HK-2 (cell line): Measurements from ENCODE around the gene SLC35D2.
"Not testable (repeated sequence)": the region's sequence is repeated elsewhere in the genome, so short reads cannot be mapped to it uniquely, and the experiment has no call there.

Experiments used
- DNase-seq: peaks from one replicate; pipeline ENCODE4 v3.0.0-alpha.2; 2018; ENCODE audit not compliant: unreplicated experiment

SLC35D2 gene

DNA sequence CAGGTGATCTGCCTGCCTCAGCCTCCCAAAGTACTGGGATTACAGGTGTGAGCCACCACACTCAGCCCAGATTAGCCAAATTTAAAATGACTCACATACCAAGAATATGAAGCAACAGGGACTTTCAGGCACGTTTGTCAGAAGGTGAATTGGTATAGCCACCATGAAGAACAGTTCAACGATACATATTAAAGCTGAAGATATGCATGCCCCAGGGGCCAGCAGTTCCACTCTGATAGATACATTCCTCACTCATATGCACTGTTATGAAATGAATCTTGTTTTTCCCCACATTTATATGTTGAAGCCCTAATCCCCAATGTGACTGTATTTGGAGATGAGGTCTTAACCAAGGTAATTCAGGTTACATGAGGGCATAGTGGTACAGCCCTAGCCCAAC is 22.5 kb downstream of the SLC35D2 start:
- DNase-seq: no peak

- DNase-seq: not testable (repeated sequence)
Observed at GRCh38 chr9:96360523-96360922, 23.0 kb downstream of the SLC35D2 start.

DNA sequence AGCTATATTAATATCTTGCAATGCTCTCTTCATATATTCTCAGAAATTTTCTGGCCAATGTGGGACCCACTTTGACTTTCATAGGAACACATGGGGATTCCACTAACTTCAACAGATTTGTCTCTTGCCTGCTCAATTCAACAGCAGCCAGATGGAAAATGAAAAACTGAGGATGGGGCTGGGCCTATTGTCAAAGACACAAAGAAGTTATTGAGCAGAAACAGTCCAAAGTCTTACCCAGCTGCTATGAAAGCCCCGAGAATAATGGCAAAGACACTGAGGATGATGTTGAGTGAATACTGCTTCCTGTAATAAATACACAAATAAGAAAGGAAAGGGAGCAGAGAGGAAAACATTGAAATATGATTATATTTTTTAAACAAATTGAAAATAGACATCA is 32.6 kb downstream of the SLC35D2 start:
- no peak for DNase-seq

GRCh38 chr9:96348261-96348660 is 35.2 kb downstream of the SLC35D2 start:
- no peak for DNase-seq

DNA sequence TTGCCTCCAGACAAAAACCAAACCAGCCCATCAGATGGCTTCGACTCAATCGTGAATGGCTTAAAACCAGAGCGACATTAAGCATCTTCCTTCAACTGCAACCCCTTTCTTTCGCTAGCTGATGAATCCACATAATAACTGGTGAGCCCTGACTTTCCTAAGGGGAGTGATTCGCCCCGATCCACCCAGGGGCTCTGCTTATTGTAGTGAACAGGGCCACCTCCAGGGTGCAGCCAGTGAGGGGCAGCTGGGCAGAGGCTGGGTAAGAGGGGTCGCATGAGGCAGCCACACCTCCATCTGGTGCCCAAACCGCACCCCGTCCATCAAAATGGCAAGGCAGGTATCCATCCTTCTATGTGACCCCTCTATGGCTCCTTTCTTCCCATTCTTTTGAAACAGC is 38.0 kb downstream of the SLC35D2 start:
- DNase-seq: no peak

DNA sequence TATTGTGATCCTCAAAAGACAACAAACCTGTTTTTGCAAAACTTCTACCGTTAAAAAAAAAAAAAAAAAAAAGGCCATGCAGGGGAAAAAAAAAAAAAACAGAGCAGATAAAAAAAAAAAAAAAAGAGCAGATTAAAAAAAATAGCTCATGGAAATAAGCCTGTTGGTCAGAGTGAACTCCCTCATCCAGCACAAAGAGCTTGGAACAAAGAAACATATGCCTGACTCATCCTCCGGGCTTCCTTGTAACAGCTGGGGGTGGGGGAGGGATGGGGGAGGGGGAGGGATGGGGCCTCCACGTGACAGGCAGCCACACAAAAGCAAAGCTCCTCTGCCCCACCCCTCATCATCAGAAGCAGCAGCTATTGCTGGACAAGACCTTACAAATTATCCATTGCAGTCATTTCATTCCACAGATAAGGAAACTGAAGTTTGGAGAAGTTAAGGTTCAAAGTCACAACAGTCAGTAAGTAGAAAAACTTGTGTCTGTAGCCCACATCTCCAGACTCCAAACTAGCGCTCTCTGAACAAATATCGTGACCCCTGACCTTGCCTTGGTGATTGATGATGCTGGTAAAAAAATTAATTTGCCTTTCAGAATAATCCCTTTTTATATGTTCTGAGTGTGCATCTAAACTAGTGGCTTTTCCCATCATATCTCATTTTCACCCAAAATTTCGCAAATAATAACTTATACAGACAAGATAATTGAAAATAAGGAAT is 38.9 kb downstream of the SLC35D2 start:
- peak; percentile 76 for DNase-seq

DNA sequence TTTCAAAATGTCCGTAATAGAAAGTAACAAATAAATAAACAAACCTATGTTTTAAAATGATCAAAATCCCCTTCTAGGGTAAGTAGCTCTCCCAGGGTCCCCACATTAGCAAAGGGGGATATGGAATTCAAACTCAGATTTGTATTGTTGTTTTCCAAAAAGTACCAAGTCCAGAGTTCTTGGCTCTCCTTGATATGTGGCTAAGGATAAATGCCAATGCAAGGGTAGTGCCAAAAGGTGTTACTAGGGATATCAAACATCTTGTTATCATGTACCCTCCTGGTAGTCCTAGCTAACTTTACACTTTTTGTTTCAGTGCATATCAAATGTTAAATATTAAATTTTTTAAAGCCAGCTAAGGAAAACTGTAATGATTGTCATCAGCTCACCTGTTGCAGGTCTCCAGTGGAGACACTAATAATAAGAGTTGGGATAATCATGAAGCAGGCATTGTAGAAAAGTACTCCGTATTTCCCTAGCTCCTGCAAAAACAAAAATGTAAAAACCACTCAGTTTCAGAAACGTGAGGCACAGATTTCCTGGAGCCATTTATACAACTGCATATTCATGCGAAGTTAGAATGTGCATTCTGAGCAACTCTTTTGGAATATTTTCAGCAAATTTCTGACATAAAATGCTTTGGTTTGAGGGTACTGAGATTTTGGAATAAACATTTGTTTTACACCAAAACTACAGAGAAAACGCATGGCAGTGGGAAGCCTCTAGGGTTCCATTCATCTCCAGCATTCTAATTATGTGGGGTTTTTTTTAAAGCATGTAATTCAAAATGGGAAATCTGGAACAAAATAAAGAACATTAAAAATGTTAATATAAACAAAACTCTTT is 39.8 kb downstream of the SLC35D2 start:
- no peak for DNase-seq

GRCh38 chr9:96342571-96343245 is 40.8 kb downstream of the SLC35D2 start:
- no peak for DNase-seq

GRCh38 chr9:96340707-96341106 is 42.8 kb downstream of the SLC35D2 start:
- DNase-seq: no peak

- no peak for DNase-seq
Observed at GRCh38 chr9:96338299-96338698, 45.2 kb downstream of the SLC35D2 start.

DNA sequence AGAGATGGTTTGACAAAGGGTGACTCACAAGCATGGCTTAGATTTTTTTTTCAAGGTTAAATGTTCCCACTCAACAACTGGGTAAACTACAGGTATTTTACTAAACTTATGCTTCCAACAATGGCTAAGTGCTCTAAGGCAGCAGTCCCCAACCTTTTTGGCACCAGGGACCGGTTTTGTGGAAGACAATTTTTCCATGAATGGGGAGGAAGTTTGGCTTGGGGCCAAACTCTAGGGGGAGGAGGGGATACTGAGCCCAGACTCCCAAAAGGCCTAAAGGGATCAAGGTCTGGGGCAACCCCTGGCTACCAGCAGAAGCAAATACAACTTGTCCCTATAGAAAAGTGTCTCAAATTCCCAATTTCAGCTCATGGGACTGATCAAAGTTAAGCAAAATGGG is 49.6 kb downstream of the SLC35D2 start:
- no peak for DNase-seq

- DNase-seq: no peak
Observed at GRCh38 chr9:96331236-96331947, 52.1 kb downstream of the SLC35D2 start.

DNA sequence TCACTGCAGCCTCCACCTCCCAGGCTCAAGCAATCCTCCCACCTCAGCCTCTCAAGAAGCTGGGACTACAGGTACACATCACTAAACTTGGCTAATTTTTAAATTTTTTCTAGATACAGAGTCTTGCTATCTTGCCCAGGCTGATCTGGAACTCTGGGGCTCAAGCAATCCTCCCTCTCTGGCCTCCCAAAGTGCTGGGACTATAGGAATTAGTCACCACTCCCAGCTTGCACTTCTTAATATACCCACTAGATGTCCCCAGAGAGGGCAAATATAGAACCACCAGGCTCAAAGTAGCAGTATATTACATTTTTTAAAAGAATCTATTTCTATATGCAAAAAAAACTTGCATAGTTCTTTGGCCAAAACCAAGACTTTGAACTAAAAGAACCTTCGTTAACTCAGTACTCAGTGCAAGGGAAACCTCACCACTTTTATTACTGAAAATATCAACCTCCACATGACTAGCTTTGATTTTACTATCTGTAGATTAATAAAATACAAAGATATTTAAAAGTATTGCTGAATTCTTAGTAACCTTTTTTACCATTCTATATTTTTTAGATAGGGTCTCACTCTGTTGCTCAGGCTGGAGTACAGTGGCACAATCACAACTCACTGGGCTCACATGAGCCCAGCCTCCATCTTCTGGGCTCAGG is 55.7 kb downstream of the SLC35D2 start:
- DNase-seq: peak; percentile 47

GRCh38 chr9:96323169-96323568 is 60.3 kb downstream of the SLC35D2 start:
- no peak for DNase-seq

- not testable (repeated sequence) for DNase-seq
Observed at GRCh38 chr9:96322736-96323135, 60.8 kb downstream of the SLC35D2 start.

- not testable (repeated sequence) for DNase-seq
Observed at GRCh38 chr9:96322210-96322609, 61.3 kb downstream of the SLC35D2 start.

- DNase-seq: no peak
Observed at GRCh38 chr9:96321515-96321914, 62.0 kb downstream of the SLC35D2 start.

- DNase-seq: no peak
Observed at GRCh38 chr9:96320749-96321280, 62.7 kb downstream of the SLC35D2 start.

- DNase-seq: no peak
Observed at GRCh38 chr9:96318921-96319565, 64.5 kb downstream of the SLC35D2 start.

DNA sequence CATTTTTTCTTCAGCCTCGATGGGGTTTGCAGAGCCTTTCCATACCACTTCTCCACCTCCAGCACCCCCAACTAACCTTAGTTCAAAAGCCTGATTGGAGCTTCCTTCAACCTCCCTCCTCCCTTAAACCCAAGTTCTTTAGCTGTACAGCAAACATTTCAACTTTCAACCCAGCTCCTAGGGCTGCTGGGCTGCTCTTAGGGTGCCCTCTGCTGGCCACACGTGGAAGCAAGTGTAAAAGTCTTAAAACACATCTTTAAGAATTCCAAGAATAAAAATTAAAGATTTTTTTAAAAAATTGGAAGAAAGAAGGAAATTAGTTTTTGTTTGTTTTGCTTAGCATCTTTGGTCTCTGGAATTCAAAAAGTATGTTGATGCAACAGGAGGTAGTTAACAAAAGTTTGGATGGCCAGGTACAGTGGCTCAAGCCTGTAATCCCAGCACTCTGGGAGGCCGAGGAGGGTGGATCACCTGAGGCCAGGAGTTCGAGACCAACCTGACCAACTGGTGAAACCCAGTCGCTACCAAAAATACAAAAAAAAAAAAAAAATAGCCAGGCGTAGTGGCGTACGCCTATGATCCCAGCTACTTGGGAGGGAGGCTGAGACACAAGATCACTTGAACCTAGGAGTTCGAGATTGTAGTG is 66.1 kb downstream of the SLC35D2 start:
- peak; percentile 39 for DNase-seq
